H1 (cell line): ENCODE results near the gene DNER. TPM values are rescaled to one million over a fixed set of nuclear protein-coding genes. Genes with fewer than 3 reads are reported as not detected.

Experiments
- CTCF ChIA-PET: fragments of 300-600 bp; sonication (Branson Sonifier 250); formaldehyde crosslinking; loops from one replicate; lab custom pipeline; 2021; ENCODE audit not compliant: partially characterized antibody; lab: Charles Lee
- POLR2A ChIA-PET: fragments of 300-600 bp; sonication (Branson Sonifier 250); formaldehyde crosslinking; loops from one replicate; lab custom pipeline; 2021; ENCODE audit warnings: inconsistent platforms; ENCODE audit not compliant: partially characterized antibody; lab: Charles Lee
- DNase-seq, 2 experiments: peaks; one replicate each; pipeline versions ENCODE4 v3.0.0 to v3.0.0-alpha.2; 2010 to 2022; ENCODE audit warnings: low spot score in 2 of 2, low read depth in 1 of 2, mixed read lengths in 1 of 2
- FAIRE-seq: peaks from 2 replicates; lab custom pipeline; 2011; peaks lifted over from hg19 to GRCh38; lab: Jason Lieb, UNC
- H2AFZ ChIP-seq: 2 replicates; pipeline ENCODE4 v1.8.1; 2012; ENCODE audit warnings: low read length, inconsistent platforms
- H2AK5ac ChIP-seq: 2 replicates; pipeline ENCODE4 v1.6.1; 2013; ENCODE audit warnings: low read depth, low read length
- H2BK120ac ChIP-seq: replicated peaks from 2 replicates; pipeline ENCODE3; 2013; ENCODE audit warnings: low read depth, low read length, inconsistent platforms
- H2BK12ac ChIP-seq: 2 replicates; pipeline ENCODE4 v1.6.1; 2013; ENCODE audit warnings: low read depth, low read length
- H2BK15ac ChIP-seq: 2 replicates; pipeline ENCODE4 v1.6.1; 2013; ENCODE audit warnings: low read length
- H2BK20ac ChIP-seq: 2 replicates; pipeline ENCODE4 v1.6.1; 2013; ENCODE audit warnings: low read length
- H2BK5ac ChIP-seq: 2 replicates; pipeline ENCODE4 v1.6.1; 2013; ENCODE audit warnings: low read depth, low read length
- H3K14ac ChIP-seq: 2 replicates; pipeline ENCODE4 v1.6.1; 2013; ENCODE audit warnings: inconsistent platforms; ENCODE audit not compliant: insufficient read length
- H3K18ac ChIP-seq: 2 replicates; pipeline ENCODE4 v1.6.1; 2013; ENCODE audit warnings: low read length; ENCODE audit errors: extremely low read depth
- H3K23ac ChIP-seq: 2 replicates; pipeline ENCODE4 v1.6.1; 2013; ENCODE audit warnings: inconsistent platforms; ENCODE audit not compliant: insufficient read length
- H3K23me2 ChIP-seq: 2 replicates; pipeline ENCODE4 v1.6.1; 2013; ENCODE audit warnings: low read depth, low read length
- H3K27ac ChIP-seq: 2 replicates; pipeline ENCODE4 v1.6.1; 2011; ENCODE audit warnings: low read depth, low read length, inconsistent platforms
- H3K27me3 ChIP-seq, 4 experiments: replicated peaks in 1 of 4; 1 replicate in 1 of 4; 2 replicates in 3 of 4; pipeline versions ENCODE4 v1.6.1 to v1.8.1; 2011 to 2013; ENCODE audit warnings: low read length in 3 of 4, mild to moderate bottlenecking in 3 of 4, inconsistent platforms in 2 of 4, mixed read lengths in 2 of 4, moderate library complexity in 1 of 4; ENCODE audit not compliant: control insufficient read depth in 3 of 4, insufficient read depth in 3 of 4; ENCODE audit errors: extremely low read depth in 1 of 4
- H3K36me3 ChIP-seq, 4 experiments: 2 replicates each; pipeline versions ENCODE4 v1.6.1 to v1.8.1; 2011 to 2013; ENCODE audit warnings: mild to moderate bottlenecking in 4 of 4, low read length in 3 of 4, moderate library complexity in 2 of 4, control low read depth in 1 of 4, inconsistent platforms in 1 of 4; ENCODE audit not compliant: insufficient read depth in 4 of 4, control insufficient read depth in 2 of 4
- H3K4ac ChIP-seq: replicated peaks from 2 replicates; pipeline ENCODE3; 2013; ENCODE audit warnings: low read length, low read depth, mixed read lengths, inconsistent platforms; ENCODE audit not compliant: insufficient read length
- H3K4me1 ChIP-seq, 4 experiments: replicated peaks in 1 of 4; 1 replicate in 1 of 4; 2 replicates in 3 of 4; pipeline versions ENCODE4 v1.6.1 to v1.8.1; 2011 to 2013; ENCODE audit warnings: low read length in 3 of 4, inconsistent platforms in 2 of 4, mixed read lengths in 1 of 4; ENCODE audit not compliant: insufficient read depth in 4 of 4, control insufficient read depth in 3 of 4
- H3K4me2 ChIP-seq, 2 experiments: 2 replicates each; pipeline versions ENCODE4 v1.6.1 to v1.8.1; 2011 to 2013; ENCODE audit warnings: low read depth in 2 of 2, low read length in 2 of 2, control low read depth in 1 of 2, inconsistent platforms in 1 of 2, mild to moderate bottlenecking in 1 of 2; ENCODE audit not compliant: insufficient read depth in 1 of 2
- H3K4me3 ChIP-seq, 4 experiments: fragments of 200-600, 300-600 bp in 1 of 4; sonication (generic), shearing (Covaris generic), sonication (Bioruptor Twin) in 1 of 4; 2 replicates each; pipeline versions ENCODE4 v1.5.1 to v1.8.1; 2011 to 2016; ENCODE audit warnings: low read length in 4 of 4, low read depth in 3 of 4, control low read depth in 2 of 4, inconsistent platforms in 2 of 4, mild to moderate bottlenecking in 2 of 4, mixed read lengths in 1 of 4, moderate library complexity in 1 of 4; ENCODE audit not compliant: insufficient read depth in 2 of 4; ENCODE audit errors: extremely low read depth in 1 of 4
- H3K56ac ChIP-seq: replicated peaks from 2 replicates; pipeline ENCODE3; 2013; ENCODE audit warnings: low read depth, mild to moderate bottlenecking, mixed read lengths, low read length, inconsistent platforms; ENCODE audit not compliant: insufficient read length
- H3K79me1 ChIP-seq: 2 replicates; pipeline ENCODE4 v1.6.1; 2013; ENCODE audit warnings: low read depth, low read length, control low read depth
- H3K79me2 ChIP-seq, 2 experiments: 2 replicates each; pipeline versions ENCODE4 v1.6.1 to v1.8.1; 2012 to 2013; ENCODE audit warnings: low read length in 2 of 2, mild to moderate bottlenecking in 2 of 2, inconsistent platforms in 1 of 2; ENCODE audit not compliant: insufficient read depth in 2 of 2, control insufficient read depth in 1 of 2
- H3K9ac ChIP-seq, 4 experiments: replicated peaks in 1 of 4; 1 replicate in 1 of 4; 2 replicates in 3 of 4; pipeline versions ENCODE4 v1.6.1 to v1.8.1; 2011 to 2013; ENCODE audit warnings: low read depth in 3 of 4, low read length in 3 of 4, control low read depth in 2 of 4, mild to moderate bottlenecking in 2 of 4, moderate library complexity in 2 of 4, inconsistent platforms in 1 of 4; ENCODE audit errors: extremely low read depth in 1 of 4
- H3K9me3 ChIP-seq, 2 experiments: 2 replicates each; pipeline versions ENCODE4 v1.6.1 to v1.8.1; 2012 to 2013; ENCODE audit warnings: mild to moderate bottlenecking in 2 of 2, moderate library complexity in 2 of 2, control low read depth in 1 of 2, inconsistent platforms in 1 of 2, low read depth in 1 of 2, low read length in 1 of 2, mixed read lengths in 1 of 2; ENCODE audit not compliant: insufficient read depth in 2 of 2
- H4K20me1 ChIP-seq, 2 experiments: replicated peaks in 1 of 2; 2 replicates each; pipeline versions ENCODE3 to v1.8.1; 2011 to 2013; ENCODE audit warnings: inconsistent platforms in 2 of 2, low read length in 2 of 2, mild to moderate bottlenecking in 1 of 2; ENCODE audit not compliant: insufficient read depth in 2 of 2, control insufficient read depth in 1 of 2
- H4K5ac ChIP-seq: 2 replicates; pipeline ENCODE4 v1.6.1; 2013; ENCODE audit warnings: low read length, low read depth, mixed read lengths, inconsistent platforms; ENCODE audit not compliant: insufficient read length
- H4K8ac ChIP-seq: 2 replicates; pipeline ENCODE4 v1.8.0; 2013; ENCODE audit warnings: mild to moderate bottlenecking, moderate library complexity, low read length, inconsistent platforms; ENCODE audit not compliant: insufficient read depth; ENCODE audit errors: extremely low read depth
- H4K91ac ChIP-seq: replicated peaks from 2 replicates; pipeline ENCODE3; 2013; ENCODE audit warnings: low read length, mixed read lengths, inconsistent platforms; ENCODE audit not compliant: insufficient read length
- ATF2 ChIP-seq: IDR thresholded peaks from 2 replicates; pipeline ENCODE4 v1.6.1; 2012; ENCODE audit warnings: low read length, inconsistent platforms
- BCL11A ChIP-seq, 2 experiments: IDR thresholded peaks; one replicate each; pipeline ENCODE4 v1.6.1; 2011; ENCODE audit warnings: low read depth in 2 of 2, low read length in 2 of 2, mild to moderate bottlenecking in 2 of 2
- CBX5 ChIP-seq: fragments of 300-800, 300-1000 bp; sonication (generic); IDR thresholded peaks from 2 replicates; pipeline ENCODE4 v1.7.1; 2016; ENCODE audit warnings: antibody characterized with exemption, low read length, low read depth
- GABPA ChIP-seq: IDR thresholded peaks from 2 replicates; pipeline ENCODE4 v1.6.1; 2011; ENCODE audit warnings: mild to moderate bottlenecking, low read length, moderate library complexity, borderline replicate concordance; ENCODE audit not compliant: insufficient read depth
- JUN ChIP-seq: IDR thresholded peaks from 2 replicates; pipeline ENCODE4 v1.6.1; 2011; ENCODE audit warnings: low read depth, mild to moderate bottlenecking, improper control_type of control experiment, low read length
- NRF1 ChIP-seq: IDR thresholded peaks from 2 replicates; pipeline ENCODE4 v1.6.1; 2011; ENCODE audit warnings: mild to moderate bottlenecking, low read depth, low read length, improper control_type of control experiment
- PHF8 ChIP-seq: fragments of 200-600 bp; sonication (generic); conservative IDR thresholded peaks from 2 replicates; pipeline ENCODE4 v1.7.1; 2012; ENCODE audit warnings: low read depth, mild to moderate bottlenecking, inconsistent platforms, low read length, moderate library complexity
- POLR2AphosphoS5 ChIP-seq: IDR thresholded peaks from 2 replicates; pipeline ENCODE4 v1.6.1; 2011; ENCODE audit warnings: low read depth, low read length
- RBBP5 ChIP-seq: IDR thresholded peaks from 2 replicates; pipeline ENCODE4 v1.7.1; 2012; ENCODE audit warnings: low read depth, mild to moderate bottlenecking, inconsistent platforms, low read length, moderate library complexity, borderline replicate concordance
- RNF2 ChIP-seq: fragments of 200-900, 300-1000 bp; sonication (generic); IDR thresholded peaks from 2 replicates; pipeline ENCODE4 v1.7.1; 2016; ENCODE audit warnings: borderline replicate concordance, low read depth, mild to moderate bottlenecking, antibody characterized with exemption, low read length; ENCODE audit not compliant: poor library complexity, severe bottlenecking; ENCODE audit errors: missing control alignments
- SIRT6 ChIP-seq: IDR thresholded peaks from one replicate; pipeline ENCODE4 v1.7.1; 2012; ENCODE audit warnings: low read length, inconsistent platforms
- WGBS, 2 experiments: shearing (Covaris generic) in 1 of 2; methylation state at CpG; one replicate each; pipeline versions ENCODE4 v1.1.6 to v1.1.7; 2013 to 2015; ENCODE audit warnings: low lambda C conversion rate in 2 of 2, mixed read lengths in 2 of 2, inconsistent platforms in 1 of 2, low coverage in 1 of 2, missing lambda C conversion rate in 1 of 2; ENCODE audit not compliant: insufficient replicate concordance in 2 of 2, insufficient coverage in 1 of 2, insufficient read length in 1 of 2; ENCODE audit errors: extremely low coverage in 1 of 2, missing lambda C conversion rate in 1 of 2; 5-methylcytosine and 5-hydroxymethylcytosine counted together
- polyA plus RNA-seq, 7 experiments: library from polyadenylated mRNA; depleted of rRNA in 3 of 7; stranded (reverse) in 5 of 7; unstranded in 2 of 7; fragments of >200 nt in 5 of 7; fragments of 200-250 nt in 2 of 7; gene quantifications; 1 replicate in 5 of 7; 2 replicates in 1 of 7; 4 replicates in 1 of 7; pipeline versions ENCODE4 v1.2.1 to v1.2.3, GENCODE V29; 2011 to 2013; ENCODE audit warnings: missing spikeins in 2 of 7, mixed read lengths in 2 of 7
- total RNA-seq: library from RNA; stranded (reverse); fragmentation: NEBNext Ultra II Directional; extraction: Animal tissue kit (Norgen Biotek cat#: 25700); gene quantifications from 2 replicates; pipeline ENCODE4 v1.2.1, GENCODE V29; 2021
- TF ChIP-seq, protein P1 (sequence below): IDR thresholded peaks from 2 replicates; pipeline ENCODE4 v1.6.1; 2011; ENCODE audit warnings: low read depth, mild to moderate bottlenecking, low read length; ENCODE audit not compliant: insufficient read depth

The DNER gene
- total and polyA plus RNA-seq, 2 of the 8 experiments (the other 6 are each of a cell fraction or from before 2014, with no cell fraction given), result 6.8 to 16.3 TPM

DNA sequence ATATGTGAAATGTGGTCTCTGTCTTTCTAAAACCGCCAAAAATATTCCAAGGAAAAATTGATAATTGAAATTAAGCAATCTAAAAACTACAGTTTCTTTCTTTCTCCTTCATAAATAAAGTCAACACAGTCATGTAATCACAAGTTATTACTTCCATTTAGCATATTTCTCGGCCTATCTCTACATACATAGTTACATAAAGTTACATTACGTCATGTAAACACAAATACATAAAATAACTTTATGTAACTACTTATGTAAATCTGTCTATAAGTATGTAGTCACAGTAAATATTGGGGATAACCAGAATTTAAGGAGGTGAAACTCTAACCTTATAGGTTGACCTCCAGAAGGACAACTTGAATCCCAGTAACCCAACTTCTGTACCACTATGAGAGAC lies 394.8 kb downstream of the DNER start:
- H3K14ac ChIP-seq, result no peak overlapping the region
- no peak overlapping the region for H3K4ac ChIP-seq
- H3K27ac ChIP-seq, result no peak overlapping the region
- no peaks in the 10 kb centered on the region for H3K4me1 ChIP-seq
- no peak overlapping the region for H2BK120ac ChIP-seq
- H3K4me2 ChIP-seq, result no peak overlapping the region
- WGBS, 2 experiments, result 88% methylated on average over 3 of the region's 3 CpGs; no CpG with 5 or more reads in 1 of the 2 experiments
- H3K36me3 ChIP-seq, result no peaks in the 10 kb centered on the region
- no peak overlapping the region for H3K4me3 ChIP-seq
- POLR2A ChIA-PET, result no interaction called here
- no peaks in the 10 kb centered on the region for H3K79me1 ChIP-seq
- no peak overlapping the region for H3K56ac ChIP-seq
- CTCF ChIA-PET, result interaction anchor here (2.4 kb wide), 1 partner anchor 23 kb away, joined by 15 read pairs; no protein-coding TSS in a partner anchor
- no peak overlapping the region for H4K91ac ChIP-seq
- H2AFZ ChIP-seq, result no peak overlapping the region
- no peak overlapping the region for H2BK12ac ChIP-seq
- FAIRE-seq (no peak), DNase-seq (no peak)
- no peak overlapping the region for H2BK5ac ChIP-seq
- H2BK20ac ChIP-seq, result no peak overlapping the region
- H2AK5ac ChIP-seq, result no peak overlapping the region
- H4K5ac ChIP-seq, result no peak overlapping the region
- H3K9me3 ChIP-seq, result no peaks in the 10 kb centered on the region
- no peak overlapping the region for H2BK15ac ChIP-seq
- H3K27me3 ChIP-seq, result no peaks in the 10 kb centered on the region
- no peak overlapping the region for H3K18ac ChIP-seq
- no peak overlapping the region for H4K8ac ChIP-seq
- no peaks in the 10 kb centered on the region for H3K23me2 ChIP-seq
- no peaks in the 10 kb centered on the region for H3K79me2 ChIP-seq
- no peaks in the 10 kb centered on the region for H4K20me1 ChIP-seq
- no peak overlapping the region for H3K23ac ChIP-seq
- no peak overlapping the region for H3K9ac ChIP-seq
- TF ChIP-seq ATF2, result no peak
- TF ChIP-seq, protein P1, sequence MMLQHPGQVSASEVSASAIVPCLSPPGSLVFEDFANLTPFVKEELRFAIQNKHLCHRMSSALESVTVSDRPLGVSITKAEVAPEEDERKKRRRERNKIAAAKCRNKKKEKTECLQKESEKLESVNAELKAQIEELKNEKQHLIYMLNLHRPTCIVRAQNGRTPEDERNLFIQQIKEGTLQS, result no peak
- TF ChIP-seq NRF1, result no peak
- TF ChIP-seq RBBP5, result no peak
- TF ChIP-seq POLR2AphosphoS5, result no peak
- no peak for TF ChIP-seq JUN
- no peak for TF ChIP-seq RNF2
- TF ChIP-seq CBX5, result no peak
- TF ChIP-seq GABPA, result no peak
- no peak for TF ChIP-seq SIRT6
- no peak for TF ChIP-seq PHF8
- no peak for TF ChIP-seq BCL11A (IDR thresholded peaks at IDR 0.05; ENCODE audit: low read depth in 2 of 2, low read length in 2 of 2)
